GM21723 (cell line): Measurements from ENCODE around the gene METTL2B.

ENCODE experiments used
- ATAC-seq: cut with Tn5 transposase; IDR thresholded peaks from one replicate; pipeline ENCODE4 v1.9.1; 2021; ENCODE audit warnings: mild to moderate bottlenecking, moderate library complexity; ENCODE audit not compliant: unreplicated experiment

The METTL2B gene

GRCh38 chr7:128476402-128477335 is at the start of gene METTL2B:
TSS of gene METTL2B (plus strand) at chr7:128476748. CDS start at chr7:128476766, 18 bp downstream.
- peak; percentile 95 for ATAC-seq

DNA sequence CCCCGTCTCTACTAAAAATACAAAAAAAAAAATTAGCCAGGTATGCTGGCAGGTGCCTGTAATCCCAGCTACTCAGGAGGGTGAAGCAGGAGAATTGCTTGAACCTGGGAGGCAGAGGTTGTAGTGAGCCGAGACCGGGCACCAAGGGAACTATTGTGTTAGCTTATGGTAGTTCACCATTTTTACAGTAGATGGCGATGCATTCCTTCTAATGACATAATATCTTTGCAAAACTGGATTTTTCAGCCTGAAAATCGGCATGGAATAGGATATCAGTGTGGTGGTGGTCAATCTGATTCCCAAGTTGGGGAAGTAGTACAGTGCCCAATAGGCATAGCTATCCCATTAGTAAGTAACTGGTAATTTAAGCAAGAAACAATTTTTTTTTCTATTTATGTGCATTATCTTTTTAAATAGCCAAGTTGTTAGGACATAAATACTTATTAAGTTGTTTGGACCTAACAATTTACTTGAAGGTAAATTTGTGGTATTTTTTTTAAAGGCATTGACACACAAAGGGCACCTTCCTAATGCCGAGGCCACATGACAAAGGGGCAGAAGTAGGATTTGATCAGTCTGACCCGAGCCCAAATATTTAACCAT is 49.2 kb upstream of the METTL2B start:
- ATAC-seq, result no peak

- ATAC-seq, result no peak
Measured at GRCh38 chr7:128430207-128430606, 46.3 kb upstream of the METTL2B start.

DNA sequence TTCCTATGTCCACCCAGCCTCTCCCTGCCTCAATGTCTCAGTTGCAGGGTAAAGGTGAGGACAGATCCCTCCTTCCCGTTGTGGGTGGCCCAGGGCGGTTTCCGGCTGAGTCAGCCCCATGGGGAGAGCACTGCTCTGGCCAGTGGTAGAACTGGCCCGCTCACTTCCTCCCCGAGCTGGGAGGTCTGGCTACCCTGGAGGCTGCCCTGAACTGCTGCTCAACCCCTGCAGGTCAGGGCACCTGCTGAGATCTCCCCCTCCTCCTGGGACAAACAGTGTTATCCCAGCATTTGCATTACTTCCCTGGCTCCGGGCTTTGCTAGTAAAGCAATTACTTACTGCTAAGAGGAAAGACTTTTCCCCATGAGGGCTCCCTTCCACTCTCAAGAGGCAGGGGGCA is 45.3 kb upstream of the METTL2B start:
- ATAC-seq, result no peak

GRCh38 chr7:128431754-128432153 is 44.8 kb upstream of the METTL2B start:
- no peak for ATAC-seq

GRCh38 chr7:128434413-128435326 is 41.9 kb upstream of the METTL2B start:
- ATAC-seq, result no peak

DNA sequence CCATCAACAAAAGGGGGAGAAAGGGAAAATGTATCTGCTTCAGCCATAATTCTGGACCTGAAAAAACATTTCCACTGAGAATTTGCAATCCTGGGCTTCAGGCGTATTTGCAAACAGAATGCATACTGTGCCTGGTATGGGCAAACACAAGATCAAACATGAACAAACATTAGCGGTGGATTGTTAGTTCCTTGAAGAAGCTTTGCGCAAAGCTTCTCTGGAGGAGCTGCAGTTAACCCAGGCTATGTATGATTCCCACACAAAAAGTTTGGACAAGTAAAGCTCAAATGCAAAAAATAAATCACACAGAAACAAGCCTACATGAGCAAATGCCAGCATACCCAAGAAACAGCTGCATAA is 41.2 kb upstream of the METTL2B start:
- ATAC-seq, result no peak

GRCh38 chr7:128437426-128438332 is 38.9 kb upstream of the METTL2B start:
- peak; percentile 81 for ATAC-seq

GRCh38 chr7:128442356-128442755 is 34.2 kb upstream of the METTL2B start:
- ATAC-seq, result no peak

- no peak for ATAC-seq
Measured at GRCh38 chr7:128443831-128444600, 32.5 kb upstream of the METTL2B start.

GRCh38 chr7:128446306-128446705 is 30.2 kb upstream of the METTL2B start:
- ATAC-seq, result no peak

DNA sequence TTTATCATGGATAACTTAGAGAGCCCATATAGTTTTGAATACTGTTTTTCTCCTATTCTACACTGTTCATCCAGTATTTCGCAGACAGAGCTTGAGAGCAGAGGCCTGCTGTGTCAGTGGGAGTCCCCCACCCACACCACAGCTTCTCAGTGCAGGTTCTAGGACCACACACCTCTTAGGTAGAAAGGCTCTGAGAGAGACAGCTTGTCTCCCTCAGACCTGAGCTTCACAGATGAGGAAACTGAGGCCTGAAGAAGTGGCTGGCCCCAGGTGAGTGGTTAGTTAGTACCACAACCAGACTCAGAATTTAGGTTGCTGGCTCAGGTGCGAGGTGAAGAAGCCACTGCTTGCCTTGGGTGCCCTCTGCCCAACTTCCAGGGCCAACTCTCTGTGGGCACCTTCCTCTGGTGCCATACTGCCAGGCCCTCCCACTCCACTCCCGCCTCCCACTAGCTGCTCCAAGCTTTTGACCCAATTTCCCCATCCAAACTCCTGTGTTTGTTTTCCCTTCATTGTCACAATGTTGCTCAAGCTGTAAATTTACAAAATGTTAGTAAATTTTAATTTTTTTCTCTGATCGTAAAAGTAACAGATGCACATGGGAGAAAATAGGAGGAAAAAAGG is 28.5 kb upstream of the METTL2B start:
- ATAC-seq, result no peak

- ATAC-seq, result no peak
Measured at GRCh38 chr7:128448751-128449302, 27.7 kb upstream of the METTL2B start.

GRCh38 chr7:128450409-128450808 is 26.1 kb upstream of the METTL2B start:
- ATAC-seq, result no peak

GRCh38 chr7:128450913-128451312 is 25.6 kb upstream of the METTL2B start:
- ATAC-seq, result no peak

- no peak for ATAC-seq
Measured at GRCh38 chr7:128452552-128452951, 24.0 kb upstream of the METTL2B start.

GRCh38 chr7:128453836-128454804 is 22.4 kb upstream of the METTL2B start:
- ATAC-seq, result no peak
